Measurements from ENCODE around the gene RGS14.

Gene RGS14

GRCh38 chr5:177385720-177386119, 28.0 kb downstream of the RGS14 start:
- H3K4me3 ChIP-seq (replicated peaks in 1 of 2; ENCODE audit: low read depth in 2 of 2, low read length in 2 of 2): no peak overlapping the region
- TF ChIP-seq CTCF (IDR thresholded peaks at IDR 0.05; ENCODE audit: low read depth, low read length): no peak
- no peak for DNase-seq (ENCODE audit: low read depth in 2 of 2)

- no peak for DNase-seq (ENCODE audit: low read depth in 2 of 2)
- TF ChIP-seq CTCF (IDR thresholded peaks at IDR 0.05; ENCODE audit: low read depth, low read length): no peak
- H3K4me3 ChIP-seq (replicated peaks in 1 of 2; ENCODE audit: low read depth in 2 of 2, low read length in 2 of 2): no peak overlapping the region
Measured at GRCh38 chr5:177386542-177386941, 28.8 kb downstream of the RGS14 start.

GRCh38 chr5:177387405-177387804, 29.7 kb downstream of the RGS14 start:
- TF ChIP-seq CTCF (IDR thresholded peaks at IDR 0.05; ENCODE audit: low read depth, low read length): no peak
- no peak overlapping the region for H3K4me3 ChIP-seq (replicated peaks in 1 of 2; ENCODE audit: low read depth in 2 of 2, low read length in 2 of 2)
- DNase-seq (ENCODE audit: low read depth in 2 of 2): no peak

GRCh38 chr5:177388521-177389052, 30.9 kb downstream of the RGS14 start:
- no peak for TF ChIP-seq CTCF (IDR thresholded peaks at IDR 0.05; ENCODE audit: low read depth, low read length)

GRCh38 chr5:177389241-177390169, 31.8 kb downstream of the RGS14 start:
- DNase-seq (ENCODE audit: low read depth in 2 of 2): peak; percentile 71 to 93
- H3K4me3 ChIP-seq (replicated peaks in 1 of 2; ENCODE audit: low read depth in 2 of 2, low read length in 2 of 2): no peak overlapping the region
- TF ChIP-seq CTCF (IDR thresholded peaks at IDR 0.05; ENCODE audit: low read depth, low read length): no peak

More at GRCh38 chr5:177388521-177389052, 30.9 kb downstream of the RGS14 start:
- no peak for DNase-seq (ENCODE audit: low read depth in 2 of 2)
- H3K4me3 ChIP-seq (replicated peaks in 1 of 2; ENCODE audit: low read depth in 2 of 2, low read length in 2 of 2): no peak overlapping the region

- peak; percentile 88 for TF ChIP-seq CTCF (IDR thresholded peaks at IDR 0.05; ENCODE audit: low read depth, low read length)
- H3K4me3 ChIP-seq (replicated peaks in 1 of 2; ENCODE audit: low read depth in 2 of 2, low read length in 2 of 2): no peak overlapping the region
- DNase-seq (ENCODE audit: low read depth in 2 of 2): peak; percentile 86 to 87
Measured at GRCh38 chr5:177390363-177391300, 32.9 kb downstream of the RGS14 start.

Measured in cardiac fibroblast (primary cell).